Measurements from ENCODE around the gene MYCN.

MYCN gene

GRCh38 chr2:15931319-15931890 is 8.9 kb upstream of the MYCN start:
- no peak for DNase-seq (ENCODE audit: low spot score)

- DNase-seq (ENCODE audit: low spot score), result no peak
These were observed 8.4 kb upstream of the MYCN start for GRCh38 chr2:15931950-15932349.

GRCh38 chr2:15932394-15933183 is 7.8 kb upstream of the MYCN start:
- no peak for DNase-seq (ENCODE audit: low spot score)

- no peak for DNase-seq (ENCODE audit: low spot score)
These were observed 7.0 kb upstream of the MYCN start for GRCh38 chr2:15933184-15933845.

GRCh38 chr2:15934291-15934945 is 5.9 kb upstream of the MYCN start:
- no peak for DNase-seq (ENCODE audit: low spot score)

GRCh38 chr2:15935189-15935588 is 5.2 kb upstream of the MYCN start:
- no peak for DNase-seq (ENCODE audit: low spot score)

GRCh38 chr2:15935675-15936074 is 4.7 kb upstream of the MYCN start:
- no peak for DNase-seq (ENCODE audit: low spot score)

- DNase-seq (ENCODE audit: low spot score), result no peak
These were observed 3.9 kb upstream of the MYCN start for GRCh38 chr2:15936277-15937104.

- no peak for DNase-seq (ENCODE audit: low spot score)
These were observed 3.1 kb upstream of the MYCN start for GRCh38 chr2:15937105-15937881.

GRCh38 chr2:15937882-15938802 is 2.2 kb upstream of the MYCN start:
- no peak for DNase-seq (ENCODE audit: low spot score)

- DNase-seq (ENCODE audit: low spot score), result no peak
These were observed 1.4 kb upstream of the MYCN start for GRCh38 chr2:15938803-15939555.

- no peak for DNase-seq (ENCODE audit: low spot score)
These were observed 845 bp upstream of the MYCN start for GRCh38 chr2:15939556-15939853.

- DNase-seq (ENCODE audit: low spot score), result peak; percentile 33
These were observed 521 bp downstream of the MYCN start for GRCh38 chr2:15940661-15941480.

- DNase-seq (ENCODE audit: low spot score), result no peak
These were observed 1.1 kb downstream of the MYCN start for GRCh38 chr2:15941481-15941850.

GRCh38 chr2:15941871-15942710 is 1.7 kb downstream of the MYCN start:
- peak; percentile 11 for DNase-seq (ENCODE audit: low spot score)

- no peak for DNase-seq (ENCODE audit: low spot score)
These were observed 2.5 kb downstream of the MYCN start for GRCh38 chr2:15942711-15943345.
